Choroid plexus epithelial cell (primary cell): Measurements from ENCODE around the gene LDB2.

Source experiments
- DNase-seq: peaks from one replicate; pipeline ENCODE4 v3.0.0-alpha.2; 2010; ENCODE audit warnings: low read depth
- H3K4me3 ChIP-seq: 2 replicates; pipeline ENCODE4 v1.5.1; 2011; ENCODE audit warnings: low read depth, mild to moderate bottlenecking, control low read depth, low read length, moderate library complexity
- CTCF ChIP-seq: conservative IDR thresholded peaks from 2 replicates; pipeline ENCODE4 v1.5.1; 2011; ENCODE audit warnings: low read depth, mild to moderate bottlenecking, control low read depth, inconsistent platforms, low read length, moderate library complexity

The LDB2 gene

DNA sequence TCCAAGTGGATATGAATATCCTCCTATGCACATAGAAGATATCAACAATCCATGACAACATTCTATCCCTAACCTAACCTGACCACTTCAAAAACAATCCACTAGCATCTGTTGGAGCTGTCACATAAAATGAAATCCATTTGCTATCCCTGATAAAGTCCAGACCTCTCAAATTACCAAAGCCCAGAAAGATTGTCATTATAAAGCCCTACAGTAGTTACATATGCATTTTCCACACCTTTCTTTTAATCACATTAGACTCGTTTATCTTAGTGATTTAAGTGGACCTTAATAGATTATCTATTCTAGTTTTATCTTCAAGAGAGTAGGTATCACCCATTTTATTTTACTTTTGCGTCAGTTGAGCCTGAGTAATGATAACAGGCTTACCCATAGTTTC, 30.6 kb downstream of the LDB2 start:
- H3K4me3 ChIP-seq, result no peak overlapping the region
- TF ChIP-seq CTCF, result no peak
- DNase-seq, result no peak

- no peak for DNase-seq
- no peak for TF ChIP-seq CTCF
- H3K4me3 ChIP-seq, result no peak overlapping the region
These were observed 31.5 kb downstream of the LDB2 start for GRCh38 chr4:16866974-16867373.

GRCh38 chr4:16865897-16866283, 32.6 kb downstream of the LDB2 start:
- DNase-seq, result no peak
- no peak for TF ChIP-seq CTCF
- no peak overlapping the region for H3K4me3 ChIP-seq

- DNase-seq, result no peak
- TF ChIP-seq CTCF, result no peak
- H3K4me3 ChIP-seq, result no peak overlapping the region
These were observed 33.1 kb downstream of the LDB2 start for GRCh38 chr4:16865209-16865896.

DNA sequence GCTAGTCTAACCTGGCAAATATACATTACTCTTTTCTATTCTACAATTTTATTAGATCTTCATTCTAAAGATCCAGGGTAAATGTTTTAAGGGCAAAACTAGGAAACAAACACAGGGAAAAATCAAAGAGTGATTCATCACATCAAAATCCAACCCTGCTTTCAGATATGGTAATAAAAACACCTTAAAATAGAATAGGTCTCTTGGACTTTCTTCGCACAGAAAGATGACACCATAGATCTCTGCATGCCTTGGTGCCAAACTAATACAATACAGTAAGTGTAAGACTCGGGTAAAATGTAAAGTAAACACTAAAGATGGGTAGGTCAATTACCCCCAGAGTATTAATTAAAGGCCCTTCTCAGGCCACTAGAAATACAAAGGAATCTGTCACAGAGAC, 34.2 kb downstream of the LDB2 start:
- no peak overlapping the region for H3K4me3 ChIP-seq
- no peak for TF ChIP-seq CTCF
- peak; percentile 24 for DNase-seq

DNA sequence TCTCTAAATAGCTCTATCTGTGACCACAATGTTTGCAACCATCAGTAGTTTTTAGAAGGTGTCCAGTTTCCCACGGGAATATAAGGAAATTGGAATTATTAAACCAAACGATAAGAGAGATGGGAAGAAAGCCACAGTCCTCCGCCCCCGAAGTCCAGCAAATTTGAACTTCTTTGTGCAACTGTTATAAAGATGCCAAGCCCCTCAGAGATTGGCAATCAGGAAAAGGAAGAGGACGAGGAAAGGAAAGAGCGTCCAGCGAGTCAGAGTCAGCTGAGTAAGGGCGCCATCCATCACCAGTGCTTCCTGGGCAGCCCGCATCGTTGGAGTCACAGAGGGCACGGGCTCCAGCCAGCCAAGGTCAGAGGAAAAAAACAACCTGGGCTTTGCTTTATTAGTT, 35.7 kb downstream of the LDB2 start:
- DNase-seq, result no peak
- H3K4me3 ChIP-seq, result no peak overlapping the region
- no peak for TF ChIP-seq CTCF

- TF ChIP-seq CTCF, result no peak
- no peak overlapping the region for H3K4me3 ChIP-seq
- peak; percentile 95 for DNase-seq
These were observed 37.9 kb downstream of the LDB2 start for GRCh38 chr4:16860516-16860915.
